Neuronal stem cell (in vitro differentiated cells): ENCODE measurements around the gene SORL1.

Source experiments
- DNase-seq: peaks from one replicate; pipeline ENCODE4 v3.0.0-alpha.2; 2013; ENCODE audit warnings: low spot score
- H2AFZ ChIP-seq: one replicate; pipeline ENCODE4 v1.6.1; 2013; ENCODE audit warnings: mild to moderate bottlenecking, low read length, inconsistent platforms
- H2AK5ac ChIP-seq: 2 replicates; pipeline ENCODE4 v1.6.1; 2013; ENCODE audit warnings: low read depth, mild to moderate bottlenecking, inconsistent platforms, low read length, moderate library complexity, mixed read lengths
- H2BK120ac ChIP-seq: 2 replicates; pipeline ENCODE4 v1.6.1; 2013; ENCODE audit warnings: low read depth, mild to moderate bottlenecking, inconsistent platforms, low read length, moderate library complexity, mixed read lengths
- H2BK12ac ChIP-seq: one replicate; pipeline ENCODE4 v1.6.1; 2013; ENCODE audit warnings: low read length, inconsistent platforms
- H2BK15ac ChIP-seq: 2 replicates; pipeline ENCODE4 v1.6.1; 2013; ENCODE audit warnings: mild to moderate bottlenecking, low read length, inconsistent platforms, mixed read lengths
- H2BK5ac ChIP-seq: one replicate; pipeline ENCODE4 v1.6.1; 2013; ENCODE audit warnings: inconsistent platforms, mild to moderate bottlenecking, low read length, moderate library complexity
- H3K14ac ChIP-seq: one replicate; pipeline ENCODE4 v1.6.1; 2013; ENCODE audit warnings: low read length, inconsistent platforms
- H3K18ac ChIP-seq: 2 replicates; pipeline ENCODE4 v1.6.1; 2013; ENCODE audit warnings: low read length, inconsistent platforms
- H3K23ac ChIP-seq: 2 replicates; pipeline ENCODE4 v1.6.1; 2013; ENCODE audit warnings: low read depth, mild to moderate bottlenecking, mixed read lengths, low read length, inconsistent platforms; ENCODE audit not compliant: poor library complexity
- H3K27ac ChIP-seq: replicated peaks from 3 replicates; pipeline ENCODE4 v1.5.1; 2013; ENCODE audit warnings: low read length, inconsistent platforms
- H3K27me3 ChIP-seq, 3 experiments: 2 replicates each; pipeline ENCODE4 v1.6.1; 2013; ENCODE audit warnings: low read length in 3 of 3, mild to moderate bottlenecking in 2 of 3, inconsistent platforms in 1 of 3, low read depth in 1 of 3, mixed read lengths in 1 of 3, moderate library complexity in 1 of 3; ENCODE audit not compliant: control insufficient read depth in 3 of 3, insufficient read depth in 3 of 3
- H3K36me3 ChIP-seq, 2 donors: replicated peaks in 1 of 2; 2 replicates each; pipeline ENCODE4 v1.6.1; 2013; ENCODE audit warnings: low read length in 2 of 2; ENCODE audit not compliant: control insufficient read depth in 2 of 2, insufficient read depth in 2 of 2
- H3K4ac ChIP-seq: 2 replicates; pipeline ENCODE4 v1.6.1; 2013; ENCODE audit warnings: inconsistent platforms, mild to moderate bottlenecking, low read length, moderate library complexity
- H3K4me1 ChIP-seq, 2 donors: 1 replicate in 1 of 2; 2 replicates in 1 of 2; pipeline ENCODE4 v1.6.1; 2013; ENCODE audit warnings: low read length in 2 of 2, low read depth in 1 of 2; ENCODE audit not compliant: control insufficient read depth in 2 of 2, insufficient read depth in 1 of 2
- H3K4me2 ChIP-seq: one replicate; pipeline ENCODE4 v1.6.1; 2013; ENCODE audit warnings: mild to moderate bottlenecking, low read length, inconsistent platforms; ENCODE audit not compliant: insufficient read depth, poor library complexity, severe bottlenecking
- H3K4me3 ChIP-seq, 2 donors: 2 replicates each; pipeline ENCODE4 v1.5.1; 2013; ENCODE audit warnings: low read length in 2 of 2, mild to moderate bottlenecking in 2 of 2, inconsistent platforms in 1 of 2, moderate library complexity in 1 of 2
- H3K79me1 ChIP-seq: one replicate; pipeline ENCODE4 v1.6.1; 2013; ENCODE audit warnings: low read depth, mild to moderate bottlenecking, inconsistent platforms, low read length, moderate library complexity
- H3K9ac ChIP-seq: one replicate; pipeline ENCODE4 v1.6.1; 2013; ENCODE audit warnings: mild to moderate bottlenecking, low read depth, low read length, inconsistent platforms; ENCODE audit not compliant: poor library complexity
- H3K9me3 ChIP-seq, 2 donors: replicated peaks in 1 of 2; 2 replicates each; pipeline versions ENCODE3 to v1.6.1; 2013; ENCODE audit warnings: low read length in 2 of 2, mild to moderate bottlenecking in 2 of 2, inconsistent platforms in 1 of 2, low read depth in 1 of 2, mixed read lengths in 1 of 2, moderate library complexity in 1 of 2; ENCODE audit not compliant: control insufficient read depth in 2 of 2, insufficient read depth in 1 of 2
- H4K8ac ChIP-seq: one replicate; pipeline ENCODE4 v1.6.1; 2013; ENCODE audit warnings: low read depth, mild to moderate bottlenecking, inconsistent platforms, low read length, moderate library complexity
- H4K91ac ChIP-seq: one replicate; pipeline ENCODE4 v1.6.1; 2013; ENCODE audit warnings: low read length, low read depth, mild to moderate bottlenecking, inconsistent platforms; ENCODE audit not compliant: poor library complexity
- WGBS, 2 donors: extraction: QIAGEN DNeasy Blood & Tissue Kit; methylation state at CpG; one replicate each; pipeline ENCODE4 v1.1.7; 2013; ENCODE audit warnings: missing lambda C conversion rate in 2 of 2, mixed read lengths in 1 of 2; ENCODE audit not compliant: insufficient read length in 2 of 2, insufficient replicate concordance in 1 of 2; ENCODE audit errors: extremely low coverage in 2 of 2; 5-methylcytosine and 5-hydroxymethylcytosine counted together

The SORL1 gene

DNA sequence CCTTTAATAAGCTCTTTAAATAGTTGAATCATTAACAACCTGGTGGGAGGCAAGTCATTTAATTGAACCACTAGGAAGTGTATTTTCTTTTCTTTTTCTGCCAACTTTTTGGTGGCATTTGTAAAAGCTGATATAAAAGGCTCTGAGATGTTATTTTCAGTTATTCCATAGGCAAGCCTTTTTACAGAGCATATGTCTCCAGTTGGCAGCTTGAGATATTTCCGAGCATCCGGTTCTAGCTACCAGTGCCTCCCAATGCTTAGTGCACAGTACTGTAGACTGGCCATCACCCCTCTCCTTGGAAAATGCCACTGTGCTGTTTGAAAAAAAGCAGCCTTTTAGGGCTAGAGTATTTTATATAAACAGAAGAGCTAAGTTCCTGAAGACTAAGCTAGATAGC, 179.3 kb downstream of the SORL1 start:
- Histone ChIP-seq H2BK5ac (no peak overlapping the region), H2AFZ (no peak overlapping the region), H3K4ac (no peak overlapping the region), H2BK15ac (no peak overlapping the region), H2BK120ac (no peak overlapping the region), H3K4me1 (no peaks in the 10 kb centered on the region), H3K27ac (no peak overlapping the region), H3K23ac (no peak overlapping the region), H3K79me1 (no peaks in the 10 kb centered on the region), H3K36me3 (peaks cover 0 to 38% of the 10 kb centered on the region in 2 donors), H4K91ac (no peak overlapping the region), H2BK12ac (no peak overlapping the region), H3K9ac (no peak overlapping the region), H3K14ac (no peak overlapping the region), H3K9me3 (no peaks in the 10 kb centered on the region), H4K8ac (no peak overlapping the region), H3K27me3 (no peaks in the 10 kb centered on the region), H3K18ac (no peak overlapping the region), H3K4me3 (no peak overlapping the region), H3K4me2 (no peak overlapping the region), H2AK5ac (no peak overlapping the region)
- WGBS, 2 donors = no CpG with 5 or more reads among the region's 2 CpGs
- DNase-seq = no peak

DNA sequence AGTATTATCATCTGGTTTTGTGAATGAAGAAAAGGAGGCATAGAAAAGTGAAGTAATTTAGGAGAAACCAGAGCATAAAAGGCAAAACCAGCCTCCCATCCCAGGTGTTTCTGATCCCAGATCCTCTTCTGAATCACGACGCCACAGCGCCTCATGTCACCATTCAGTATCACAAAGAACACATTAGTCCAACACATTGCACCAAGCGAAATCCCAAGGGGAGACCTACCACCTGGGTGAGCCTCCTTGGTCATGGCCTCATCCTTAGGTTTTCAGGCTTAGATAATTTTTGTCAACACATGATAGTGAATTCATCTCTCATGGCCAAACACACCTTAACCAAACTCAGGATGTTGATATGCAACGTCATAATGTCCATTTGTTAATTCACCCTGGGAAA, 182.2 kb downstream of the SORL1 start:
- Histone ChIP-seq H2BK12ac (no peak overlapping the region), H2AK5ac (no peak overlapping the region), H3K36me3 (peaks cover 0 to 11% of the 10 kb centered on the region in 2 donors), H3K4me1 (no peaks in the 10 kb centered on the region), H2AFZ (no peak overlapping the region), H3K4me3 (no peak overlapping the region), H3K79me1 (no peaks in the 10 kb centered on the region), H3K9ac (no peak overlapping the region), H3K27me3 (no peaks in the 10 kb centered on the region), H3K23ac (no peak overlapping the region), H2BK5ac (no peak overlapping the region), H3K14ac (no peak overlapping the region), H4K8ac (no peak overlapping the region), H3K4ac (no peak overlapping the region), H3K4me2 (no peak overlapping the region), H4K91ac (no peak overlapping the region), H3K9me3 (no peaks in the 10 kb centered on the region), H2BK15ac (no peak overlapping the region), H3K27ac (no peak overlapping the region), H3K18ac (no peak overlapping the region), H2BK120ac (no peak overlapping the region)
- WGBS, 2 donors = no CpG with 5 or more reads among the region's 5 CpGs
- no peak for DNase-seq

DNA sequence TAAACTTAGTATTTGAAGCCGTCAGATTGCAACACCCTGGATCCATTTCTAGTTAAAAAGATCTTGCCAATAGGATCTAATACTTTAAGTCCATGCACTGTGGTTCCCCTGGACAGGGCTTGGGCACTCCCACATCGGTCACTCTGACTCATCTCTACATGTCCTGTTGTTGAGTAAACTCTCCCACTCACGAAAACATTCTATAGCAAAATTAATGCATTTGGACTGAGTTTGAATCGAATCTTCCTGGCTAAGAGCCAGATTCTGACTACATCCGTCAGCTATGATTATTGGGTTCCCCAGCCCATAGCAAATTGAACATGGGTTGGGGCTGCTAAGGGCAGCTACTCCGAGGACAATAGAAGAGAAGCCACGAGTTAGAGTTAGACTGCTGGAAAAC, 182.8 kb downstream of the SORL1 start:
- no peak overlapping the region for H2AK5ac ChIP-seq
- H2BK15ac ChIP-seq = no peak overlapping the region
- no peak overlapping the region for H2BK120ac ChIP-seq
- H3K36me3 ChIP-seq = peaks cover 0 to 4% of the 10 kb centered on the region in 2 donors
- no peak overlapping the region for H3K4ac ChIP-seq
- no peak overlapping the region for H3K18ac ChIP-seq
- H3K27ac ChIP-seq = no peak overlapping the region
- H2AFZ ChIP-seq = no peak overlapping the region
- no peaks in the 10 kb centered on the region for H3K79me1 ChIP-seq
- no peak overlapping the region for H2BK5ac ChIP-seq
- no peak overlapping the region for H3K14ac ChIP-seq
- H4K8ac ChIP-seq = no peak overlapping the region
- no peak overlapping the region for H4K91ac ChIP-seq
- no peak overlapping the region for H3K4me3 ChIP-seq
- H3K4me1 ChIP-seq = no peaks in the 10 kb centered on the region
- H2BK12ac ChIP-seq = no peak overlapping the region
- H3K4me2 ChIP-seq = no peak overlapping the region
- H3K9ac ChIP-seq = no peak overlapping the region
- H3K27me3 ChIP-seq = no peaks in the 10 kb centered on the region
- DNase-seq = no peak
- WGBS, 2 donors = no CpG with 5 or more reads among the region's 7 CpGs
- no peak overlapping the region for H3K23ac ChIP-seq
- no peaks in the 10 kb centered on the region for H3K9me3 ChIP-seq

GRCh38 chr11:121636081-121636799, 184.1 kb downstream of the SORL1 start:
- no peak for DNase-seq
- no peak overlapping the region for H2BK12ac ChIP-seq
- WGBS, 2 donors = no CpG with 5 or more reads among the region's 2 CpGs

More at GRCh38 chr11:121636081-121636799, 184.1 kb downstream of the SORL1 start:
- no peaks in the 10 kb centered on the region for H3K79me1 ChIP-seq
- no peak overlapping the region for H2AK5ac ChIP-seq
- H3K4me1 ChIP-seq = no peaks in the 10 kb centered on the region
- no peak overlapping the region for H3K4ac ChIP-seq
- no peak overlapping the region for H2BK5ac ChIP-seq
- H2BK120ac ChIP-seq = no peak overlapping the region
- H2BK15ac ChIP-seq = no peak overlapping the region
- no peaks in the 10 kb centered on the region for H3K36me3 ChIP-seq
- H2AFZ ChIP-seq = no peak overlapping the region
- H3K9ac ChIP-seq = no peak overlapping the region
- H4K8ac ChIP-seq = no peak overlapping the region
- no peak overlapping the region for H3K14ac ChIP-seq
- no peaks in the 10 kb centered on the region for H3K9me3 ChIP-seq
- no peak overlapping the region for H3K23ac ChIP-seq
- no peak overlapping the region for H3K4me3 ChIP-seq
- H3K27me3 ChIP-seq = no peaks in the 10 kb centered on the region
- H3K18ac ChIP-seq = no peak overlapping the region
- no peak overlapping the region for H4K91ac ChIP-seq
- H3K27ac ChIP-seq = no peak overlapping the region
- no peak overlapping the region for H3K4me2 ChIP-seq
